Measurements from ENCODE around the gene LRRC27.

GRCh38 chr10:132397036-132397541 is 65.1 kb downstream of the LRRC27 start, which contains the start of gene PWWP2B:
- TF ChIP-seq CTCF (IDR thresholded peaks at IDR 0.05; ENCODE audit: low read length) (no peak), EZH2 (IDR thresholded peaks at IDR 0.05; ENCODE audit: borderline replicate concordance, low read length) (no peak)

Data from OCI-LY1 (cell line).